Hair follicular keratinocyte (primary cell): ENCODE results near the gene TRIM49D2. TPM values are rescaled to one million over a fixed set of nuclear protein-coding genes. Genes with fewer than 3 reads are reported as not detected.

ENCODE experiments used
- total RNA-seq: library from RNA; depleted of rRNA; stranded (reverse); fragments of >200 nt; gene quantifications from 2 replicates; pipeline ENCODE4 v1.2.3, GENCODE V29; 2015

TRIM49D2 gene, protein sequence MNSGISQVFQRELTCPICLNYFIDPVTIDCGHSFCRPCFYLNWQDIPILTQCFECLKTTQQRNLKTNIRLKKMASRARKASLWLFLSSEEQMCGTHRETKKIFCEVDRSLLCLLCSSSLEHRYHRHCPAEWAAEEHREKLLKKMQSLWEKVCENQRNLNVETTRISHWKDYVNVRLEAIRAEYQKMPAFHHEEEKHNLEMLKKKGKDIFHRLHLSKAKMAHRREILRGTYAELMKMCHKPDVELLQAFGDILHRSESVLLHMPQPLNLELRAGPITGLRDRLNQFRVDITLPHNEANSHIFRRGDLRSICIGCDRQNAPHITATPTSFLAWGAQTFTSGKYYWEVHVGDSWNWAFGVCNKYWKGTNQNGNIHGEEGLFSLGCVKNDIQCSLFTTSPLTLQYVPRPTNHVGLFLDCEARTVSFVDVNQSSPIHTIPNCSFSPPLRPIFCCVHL
- total RNA-seq, result not detected in 2 replicates

DNA sequence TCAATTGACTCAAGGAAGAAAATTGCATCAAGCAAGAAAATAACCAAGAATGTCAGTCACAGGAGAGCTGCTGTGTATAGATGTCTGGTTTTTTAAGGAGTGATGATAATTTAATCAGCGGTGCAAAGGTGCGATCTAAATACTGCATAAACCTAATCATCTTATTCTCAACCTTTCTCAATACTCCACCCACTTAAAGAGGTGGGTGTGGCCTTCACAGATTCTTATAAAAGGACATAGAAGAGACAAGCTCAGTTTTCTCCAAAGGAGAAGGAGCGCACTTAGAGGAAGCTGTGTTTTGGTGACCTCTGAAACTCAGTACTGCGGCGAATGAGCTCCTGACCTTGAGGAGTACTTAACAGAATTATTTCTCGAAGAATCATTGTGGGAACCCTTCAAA is at the start of gene TRIM49D2:
Gene TRIM49D2, plus strand, starts transcription at position 301 of the 400 bp plus-strand sequence. CDS start 2,698 bp downstream, outside the sequence.

DNA sequence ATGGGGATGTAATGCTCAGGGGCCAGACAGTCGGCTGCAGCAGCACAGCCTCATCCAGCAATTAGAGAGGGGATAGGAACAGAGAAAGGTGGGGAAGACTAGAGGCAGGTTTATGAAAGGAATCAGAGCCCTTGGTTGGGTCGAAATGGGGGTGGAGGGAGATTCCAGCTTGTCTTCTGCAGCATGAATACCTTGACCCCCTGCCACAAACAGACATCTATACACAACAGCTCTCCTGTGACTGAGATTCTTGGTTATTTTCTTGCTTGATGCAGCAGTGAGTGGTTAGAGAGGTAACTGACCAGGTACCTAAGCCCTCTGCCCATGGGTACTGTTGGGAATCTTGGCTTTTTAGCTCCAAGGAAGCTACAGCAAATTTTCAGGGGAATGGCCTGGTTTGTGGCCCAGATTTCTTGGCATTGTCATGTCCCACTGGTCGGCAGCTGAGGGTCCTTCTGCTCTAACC is 1.6 kb upstream of the TRIM49D2 start, which contains the start of gene TRIM49D1:
Gene TRIM49D1, minus strand, starts transcription at position 51 of the 466 bp plus-strand sequence. CDS start 4,535 bp downstream, outside the sequence.

DNA sequence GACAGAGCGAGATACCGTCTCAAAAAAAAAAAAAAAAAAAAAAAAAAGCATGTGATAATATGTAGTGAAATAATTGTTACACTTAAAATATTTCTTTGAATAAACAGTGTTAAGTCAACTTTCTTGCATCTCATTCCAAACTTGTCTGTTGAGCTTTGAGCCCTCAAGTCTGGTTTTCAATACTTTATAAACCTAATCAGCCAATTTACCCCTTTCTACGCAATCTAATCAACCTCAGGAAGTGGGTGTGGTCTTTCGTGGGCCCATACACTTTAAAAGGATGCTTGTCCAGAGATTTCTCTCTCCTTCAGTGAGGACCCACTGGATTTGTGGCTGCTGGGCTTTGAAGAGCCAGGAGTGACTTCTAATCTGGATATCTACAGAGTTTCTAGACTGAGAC is 41.9 kb downstream of the TRIM49D2 start, which contains the start of gene TRIM64:
Gene TRIM64, plus strand, starts transcription at position 301 of the 400 bp plus-strand sequence. CDS start 2,467 bp downstream, outside the sequence.

Other genes with a start within 250 kb of the TRIM49D2 start
- not detected in 2 replicates for gene TRIM77, start 213.8 kb upstream of the TRIM49D2 start, total RNA-seq
- not detected in 2 replicates for gene TRIM49, start 115.5 kb upstream of the TRIM49D2 start, total RNA-seq
- gene TRIM64B, start 45.6 kb upstream of the TRIM49D2 start, total RNA-seq, result not detected in 2 replicates
- not detected in 2 replicates for gene TRIM49D1, start 1.8 kb upstream of the TRIM49D2 start, total RNA-seq
- gene TRIM64, start 42.0 kb downstream of the TRIM49D2 start, total RNA-seq, result not detected in 2 replicates
- not detected in 2 replicates for gene TRIM49C, start 107.0 kb downstream of the TRIM49D2 start, total RNA-seq
- not detected in 2 replicates for gene UBTFL1, start 161.9 kb downstream of the TRIM49D2 start, total RNA-seq
- not detected in 2 replicates for gene NAALAD2, start 210.6 kb downstream of the TRIM49D2 start, total RNA-seq